ENCODE measurements around the gene TBC1D4.

The TBC1D4 gene

GRCh38 chr13:75416327-75417011 lies 65.5 kb downstream of the TBC1D4 start:
- no peak for DNase-seq

GRCh38 chr13:75415694-75416093 lies 66.3 kb downstream of the TBC1D4 start:
- no peak for DNase-seq

GRCh38 chr13:75415171-75415570 lies 66.8 kb downstream of the TBC1D4 start:
- no peak for DNase-seq

DNA sequence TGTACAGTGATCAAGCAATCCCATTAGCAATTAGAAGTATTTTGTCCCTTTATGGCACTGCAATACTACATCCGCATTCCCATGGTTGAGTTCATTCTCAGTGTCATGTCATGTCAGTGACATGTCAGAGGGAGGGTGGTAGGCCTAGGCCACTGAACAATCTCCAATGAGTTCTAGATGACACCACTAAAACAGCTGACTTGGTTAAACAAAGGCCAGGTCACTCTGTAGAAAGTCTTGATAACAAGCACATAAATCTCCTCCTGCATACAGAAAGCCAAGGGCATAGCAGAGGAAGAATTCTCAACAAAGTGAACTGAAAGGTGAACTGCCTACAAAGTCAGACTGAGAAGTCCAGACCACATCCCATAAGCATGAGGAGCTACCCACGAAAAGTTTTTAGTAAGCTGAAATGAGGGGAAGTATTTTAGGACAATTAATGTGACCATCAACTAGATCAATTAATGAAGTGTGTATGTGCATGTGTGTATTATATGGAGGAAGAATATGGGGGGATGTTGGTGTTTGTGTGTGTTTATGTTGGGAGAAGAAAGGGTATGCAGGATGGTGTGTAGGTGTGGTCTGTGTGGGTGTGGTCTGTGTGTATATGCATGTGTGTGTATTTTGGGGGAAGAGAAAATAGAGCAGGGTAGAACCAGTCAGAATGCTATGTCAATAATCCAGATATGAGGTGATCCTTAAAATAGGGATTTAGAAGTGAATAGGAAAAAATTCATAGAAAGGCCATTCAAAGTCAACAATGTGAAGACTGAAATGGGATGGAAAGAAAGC lies 67.7 kb downstream of the TBC1D4 start:
- no peak for DNase-seq

DNA sequence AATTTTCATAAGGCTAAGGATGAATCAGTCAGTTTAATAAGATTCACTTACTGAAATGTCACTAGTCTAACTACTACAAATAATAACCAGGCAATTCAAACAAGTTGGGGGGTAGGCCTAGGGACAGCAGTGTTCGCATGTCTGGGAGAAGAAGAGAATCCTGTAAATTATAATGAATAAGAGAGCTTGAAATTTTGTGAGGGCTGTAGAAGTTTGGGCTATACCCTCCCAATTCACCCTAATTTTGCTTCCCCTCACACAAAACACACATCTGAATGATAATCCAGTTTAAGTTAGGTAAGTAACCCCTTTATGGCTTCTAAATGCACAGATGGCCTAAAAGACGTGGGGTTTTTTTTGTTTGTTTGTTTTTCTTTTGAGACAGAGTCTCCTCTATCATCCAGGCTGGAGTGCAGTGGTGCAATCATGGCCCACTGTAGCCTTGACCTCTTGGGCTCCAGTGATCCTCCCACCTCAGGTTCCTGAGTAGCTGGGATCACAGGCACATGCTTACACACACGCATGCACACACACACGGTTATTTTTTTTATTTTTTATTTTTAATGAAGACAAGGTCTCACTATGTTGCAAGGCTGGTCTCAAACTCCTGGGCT lies 69.9 kb downstream of the TBC1D4 start:
- DNase-seq, result no peak

GRCh38 chr13:75410207-75410606 lies 71.8 kb downstream of the TBC1D4 start:
- DNase-seq, result no peak

GRCh38 chr13:75407998-75408397 lies 74.0 kb downstream of the TBC1D4 start:
- DNase-seq, result no peak

DNA sequence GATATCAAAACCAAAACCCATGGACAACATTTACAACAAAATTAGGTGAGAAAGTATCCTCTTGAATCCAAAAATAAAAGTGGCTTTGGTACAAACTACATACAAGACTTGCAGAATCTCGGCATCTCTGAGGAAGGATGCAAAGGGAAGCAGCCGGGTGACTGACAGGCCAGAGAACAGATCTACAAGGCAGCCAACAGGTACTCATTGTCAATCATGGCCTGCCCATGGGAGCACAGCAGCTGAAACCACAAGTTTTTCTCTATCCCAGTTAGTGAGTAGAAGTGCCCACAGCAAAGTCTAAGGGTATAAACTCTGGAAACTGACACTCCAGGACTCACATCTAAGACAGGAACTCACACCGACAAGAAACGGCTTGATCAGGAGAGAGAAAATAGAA lies 74.5 kb downstream of the TBC1D4 start:
- no peak for DNase-seq

- DNase-seq, result no peak
Measured at GRCh38 chr13:75405976-75406703, 75.8 kb downstream of the TBC1D4 start.

- DNase-seq, result no peak
Measured at GRCh38 chr13:75404726-75405125, 77.2 kb downstream of the TBC1D4 start.

- DNase-seq, result no peak
Measured at GRCh38 chr13:75402787-75403186, 79.2 kb downstream of the TBC1D4 start.

GRCh38 chr13:75400775-75401174 lies 81.2 kb downstream of the TBC1D4 start:
- no peak for DNase-seq

- no peak for DNase-seq
Measured at GRCh38 chr13:75399879-75400217, 82.1 kb downstream of the TBC1D4 start.

GRCh38 chr13:75399168-75399878 lies 82.6 kb downstream of the TBC1D4 start:
- DNase-seq, result no peak

DNA sequence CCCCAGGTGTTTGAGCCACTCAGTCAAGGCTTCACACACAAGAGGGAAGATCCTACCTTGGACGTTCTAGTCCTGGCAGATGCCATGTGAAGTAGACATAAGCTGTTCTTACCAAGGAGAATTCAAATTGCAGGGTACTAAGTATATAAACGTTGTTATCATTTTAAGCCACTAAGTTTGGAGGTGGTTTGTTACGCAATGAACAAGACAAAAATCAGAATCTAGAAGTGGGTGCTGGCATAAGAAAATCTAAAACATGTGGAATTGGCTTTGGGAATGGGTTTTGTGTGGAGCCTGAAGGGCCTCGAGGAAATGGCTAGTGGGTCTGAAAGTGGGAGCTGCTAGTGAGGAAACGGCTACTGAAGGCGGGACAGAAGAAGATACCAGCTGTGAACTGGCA lies 83.9 kb downstream of the TBC1D4 start:
- no peak for DNase-seq

DNA sequence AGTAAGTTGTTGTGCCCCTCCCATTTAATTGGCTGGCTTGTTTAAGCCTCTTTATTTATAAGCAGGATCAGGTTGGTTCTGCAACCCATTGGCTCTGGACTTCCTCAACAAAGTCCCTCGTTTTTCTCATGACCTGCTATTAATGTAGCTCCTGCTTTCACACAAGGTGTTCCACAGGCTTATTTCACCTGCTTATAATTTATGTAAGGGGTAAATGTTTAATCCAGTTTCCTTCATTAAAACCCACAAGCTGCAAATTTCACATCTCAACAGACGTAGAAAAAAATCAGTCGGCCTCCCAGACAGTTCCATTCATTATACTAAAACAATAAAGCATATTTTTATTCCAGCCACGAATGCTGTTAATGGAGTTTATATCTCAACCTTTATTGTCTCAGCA lies 86.1 kb downstream of the TBC1D4 start:
- no peak for DNase-seq

DNA sequence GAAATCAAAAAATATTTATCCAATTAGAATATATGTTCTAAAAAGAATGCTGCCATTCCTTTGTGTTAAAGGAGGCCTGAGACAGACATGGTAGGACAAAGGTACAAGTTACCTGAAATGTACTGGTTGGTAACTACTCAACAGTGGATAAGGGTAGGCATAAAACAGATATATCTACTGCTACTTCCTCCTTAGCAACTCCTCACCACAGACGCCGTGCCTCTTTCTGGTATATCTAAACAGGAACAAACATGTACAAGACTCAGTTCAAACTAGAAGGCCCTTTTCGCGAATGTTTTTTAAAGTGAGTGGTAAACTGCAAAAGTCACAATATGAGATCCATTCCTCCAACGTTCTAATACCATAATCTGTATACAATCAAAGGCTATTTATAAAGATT lies 86.9 kb downstream of the TBC1D4 start:
- DNase-seq, result no peak

DNA sequence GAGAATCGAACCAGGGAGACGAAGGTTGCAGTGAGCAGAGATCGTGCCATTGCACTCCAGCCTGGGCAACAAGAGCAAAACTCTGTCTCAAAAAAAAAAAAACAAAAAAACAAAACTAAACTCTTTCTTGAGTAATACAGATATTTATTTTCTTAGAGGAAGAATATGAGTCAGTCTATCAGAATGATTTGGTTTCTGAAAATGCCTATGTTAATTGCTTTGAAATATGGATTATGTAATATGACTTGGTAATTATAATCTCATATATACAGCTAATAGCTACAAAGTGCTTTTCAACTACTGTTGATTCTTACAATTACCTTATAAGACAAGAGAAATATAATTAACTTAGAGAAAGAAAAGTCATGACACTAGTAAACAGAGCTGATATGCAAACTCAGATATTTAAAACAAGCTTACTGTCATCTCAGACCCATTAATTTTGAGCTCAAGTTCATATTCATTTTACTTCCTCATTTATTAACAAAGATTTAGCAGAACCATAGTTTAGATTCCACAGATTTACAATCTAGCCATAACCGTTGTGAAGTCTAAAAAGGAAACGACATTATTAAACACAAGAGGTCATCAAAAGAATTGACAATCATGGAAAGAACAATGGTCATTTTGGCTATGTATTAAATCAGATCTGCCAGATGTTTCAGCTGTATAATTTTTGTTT lies 88.0 kb downstream of the TBC1D4 start:
- no peak for DNase-seq

DNA sequence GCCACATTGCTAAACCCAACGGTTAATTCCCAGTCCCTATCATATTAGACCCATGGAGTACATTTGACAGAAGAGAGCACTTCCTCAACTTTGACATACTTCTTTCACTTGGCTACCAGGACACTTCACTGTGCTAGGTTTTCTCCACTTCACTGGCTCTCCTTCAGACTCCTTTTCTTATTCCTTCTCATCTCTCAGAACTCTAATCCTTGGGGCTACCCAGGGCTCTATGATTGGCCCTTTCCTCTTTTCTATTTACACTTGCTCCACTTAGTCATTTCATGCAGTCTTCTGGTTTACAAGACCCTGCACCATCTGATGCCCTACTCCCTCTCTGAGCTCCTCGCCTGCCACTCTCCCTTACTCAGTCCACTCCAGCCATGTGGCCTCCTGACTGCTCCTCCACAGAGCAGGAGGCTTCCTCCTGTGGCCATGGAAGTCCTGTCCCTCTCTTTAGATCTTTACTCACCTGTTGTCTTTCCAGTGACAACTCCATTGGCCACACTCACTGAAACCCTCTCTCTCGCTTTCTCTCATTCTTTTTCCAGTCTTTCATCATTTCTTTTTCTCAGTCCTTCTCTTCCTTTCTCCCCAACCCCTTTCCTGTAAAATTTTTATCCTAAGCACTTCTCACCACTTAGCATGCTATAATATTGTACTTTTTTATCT lies 90.4 kb downstream of the TBC1D4 start:
- no peak for DNase-seq

DNA sequence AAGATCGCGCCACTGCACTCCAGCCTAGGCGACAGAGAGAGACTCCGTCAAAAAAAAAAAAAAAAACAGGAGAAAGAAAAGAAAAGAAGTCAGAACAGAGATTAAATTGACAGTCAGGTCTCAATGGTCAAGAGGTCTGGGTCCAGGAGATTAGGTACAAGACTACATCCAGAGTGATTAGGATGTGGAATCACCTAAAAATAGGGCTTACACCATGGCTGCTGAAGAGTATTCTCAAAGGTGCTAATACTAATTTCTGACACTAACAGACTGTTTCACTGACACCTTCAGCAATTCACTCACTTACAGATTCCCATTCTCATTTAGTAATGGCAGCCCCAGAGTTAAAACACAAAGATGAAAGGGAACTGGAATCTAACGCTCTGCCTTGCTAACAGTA lies 91.7 kb downstream of the TBC1D4 start:
- no peak for DNase-seq

DNA sequence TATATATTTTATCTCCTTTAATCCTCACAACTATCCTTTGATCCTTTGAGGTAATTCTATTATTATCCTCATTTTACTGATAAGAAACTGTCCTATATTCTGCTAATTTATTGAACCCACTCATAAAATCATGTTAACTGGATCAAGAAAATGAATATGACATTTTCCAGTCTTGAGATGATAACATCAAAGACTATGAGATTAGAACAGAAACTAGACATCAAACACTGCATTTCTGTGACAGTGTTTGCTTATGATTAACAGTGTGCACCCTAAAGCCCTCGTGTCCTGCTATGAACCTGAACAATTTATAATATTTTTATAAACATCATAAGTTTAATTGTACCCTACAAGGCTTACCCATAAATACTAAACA lies 96.3 kb downstream of the TBC1D4 start:
- DNase-seq, result no peak

Measured in NCI-H1092 (cell line).